Esophagus squamous epithelium (tissue), 5 donors: ENCODE results near the gene RBM20. TPM values are rescaled to one million over a fixed set of nuclear protein-coding genes. Genes with fewer than 3 reads are reported as not detected.
A peak's percentile ranks its signal among the peaks of the same experiment; 100 is the strongest.
"Not testable (repeated sequence)": the region's sequence is repeated elsewhere in the genome, so short reads cannot be mapped to it uniquely, and the experiment has no call there.

Experiments
- DNase-seq: peaks from one replicate; lab custom pipeline; 2025; lab: John Stamatoyannopoulos, UW
- H3K27ac ChIP-seq, 4 donors: fragments of 200-600 bp; sonication (generic); one replicate each; pipeline ENCODE4 v1.5.1; 2016 to 2019; ENCODE audit warnings: mild to moderate bottlenecking in 1 of 4
- H3K27me3 ChIP-seq, 4 donors: fragments of 200-600 bp; sonication (generic); 1 replicate in 3 of 4; 2 replicates in 1 of 4; pipeline versions ENCODE4 v1.5.1 to v1.6.0; 2017 to 2021; ENCODE audit warnings: antibody characterized with exemption in 1 of 4
- H3K36me3 ChIP-seq, 3 donors: fragments of 200-600 bp; sonication (generic); one replicate each; pipeline ENCODE4 v1.5.1; 2016 to 2019
- H3K4me1 ChIP-seq, 3 donors: fragments of 200-600 bp; sonication (generic); one replicate each; pipeline ENCODE4 v1.5.1; 2017 to 2019
- H3K4me3 ChIP-seq, 4 donors: fragments of 200-600 bp; sonication (generic); 1 replicate in 3 of 4; 2 replicates in 1 of 4; pipeline ENCODE4 v1.5.1; 2016 to 2019; ENCODE audit warnings: mild to moderate bottlenecking in 2 of 4, moderate library complexity in 1 of 4
- H3K9me3 ChIP-seq, 3 donors: fragments of 200-600 bp; sonication (generic); one replicate each; pipeline ENCODE4 v1.5.1; 2016 to 2019
- CTCF ChIP-seq, 6 experiments: fragments of 450-650 bp in 4 of 6; fragments of 200-600 bp in 2 of 6; sonication (generic) in 2 of 6; IDR thresholded peaks; one replicate each; pipeline ENCODE4 v1.5.1; 2016 to 2019; ENCODE audit warnings: antibody characterized with exemption in 6 of 6, mild to moderate bottlenecking in 4 of 6, moderate library complexity in 4 of 6
- POLR2A ChIP-seq, 4 donors: fragments of 450-650 bp; IDR thresholded peaks; one replicate each; pipeline ENCODE4 v1.6.1; 2017; ENCODE audit warnings: antibody characterized with exemption in 4 of 4, mild to moderate bottlenecking in 4 of 4, moderate library complexity in 3 of 4
- WGBS, 2 donors: methylation state at CpG; one replicate each; pipeline ENCODE4 v1.1.5; 2018; 5-methylcytosine and 5-hydroxymethylcytosine counted together
- intact Hi-C: fragments of 100-400 bp; cut with DNase I; formaldehyde crosslinking; loops from one replicate; pipeline ENCODE4 v1.15.0; 2022
- total RNA-seq, 4 donors: library from RNA; depleted of rRNA; stranded (reverse); fragments of >200 nt; gene quantifications; one replicate each; pipeline ENCODE4 v1.1.0, GENCODE V29; 2016
- donor health status: DM: yes; HTN: yes; CAD: no.

Gene RBM20
- total RNA-seq, 4 donors from 2014 or later: 2.1 to 10.3 (median 3.7) TPM

- Histone ChIP-seq H3K36me3 (no peaks in the 10 kb centered on the region), H3K27ac (no peak overlapping the region), H3K4me1 (peaks cover 2 to 5% (median 5%) of the 10 kb centered on the region in 3 donors), H3K9me3 (no peaks in the 10 kb centered on the region), H3K27me3 (peaks cover 0 to 27% (median 2%) of the 10 kb centered on the region in 4 donors), H3K4me3 (no peak overlapping the region)
- WGBS, 2 donors: 84 to 88% methylated on average over 3 of the region's 3 CpGs
- intact Hi-C loops: no loop called here
- TF ChIP-seq CTCF (IDR thresholded peaks at IDR 0.05) (no peak), POLR2A (IDR thresholded peaks at IDR 0.05) (no peak)
- no peak for DNase-seq
Measured at GRCh38 chr10:110638319-110638718, 5.8 kb upstream of the RBM20 start.

- H3K36me3 ChIP-seq, DNase-seq, H3K9me3 ChIP-seq, H3K4me3 ChIP-seq, H3K27ac ChIP-seq, intact Hi-C loops: not testable (repeated sequence)
- WGBS, 2 donors: 89 to 91% methylated on average over 6 of the region's 6 CpGs
- peaks cover 9 to 12% (median 11%) of the 10 kb centered on the region in 3 donors for H3K4me1 ChIP-seq
- peaks cover 0 to 35% (median 2%) of the 10 kb centered on the region in 4 donors for H3K27me3 ChIP-seq
Measured at GRCh38 chr10:110639046-110639445, 5.1 kb upstream of the RBM20 start.

- H3K36me3 ChIP-seq, DNase-seq, H3K4me3 ChIP-seq, H3K9me3 ChIP-seq, H3K27ac ChIP-seq, intact Hi-C loops: not testable (repeated sequence)
- peaks cover 0 to 43% (median 7%) of the 10 kb centered on the region in 4 donors for H3K27me3 ChIP-seq
- WGBS, 2 donors: 93 to 96% methylated on average over 3 to 4 of the region's 6 CpGs
- peaks cover 14 to 20% (median 18%) of the 10 kb centered on the region in 3 donors for H3K4me1 ChIP-seq
Measured at GRCh38 chr10:110639858-110640257, 4.3 kb upstream of the RBM20 start.

GRCh38 chr10:110641256-110641655, 2.9 kb upstream of the RBM20 start:
- H3K4me1 ChIP-seq: peaks cover 14 to 22% (median 18%) of the 10 kb centered on the region in 3 donors
- H3K4me3 ChIP-seq: no peak overlapping the region
- TF ChIP-seq CTCF (IDR thresholded peaks at IDR 0.05) (no peak), POLR2A (IDR thresholded peaks at IDR 0.05) (no peak)
- H3K9me3 ChIP-seq: no peaks in the 10 kb centered on the region
- 21 to 23% methylated on average over 5 of the region's 5 CpGs for WGBS, 2 donors
- DNase-seq: no peak
- no peaks in the 10 kb centered on the region for H3K36me3 ChIP-seq
- no peak overlapping the region for H3K27ac ChIP-seq
- H3K27me3 ChIP-seq: peaks cover 0 to 57% (median 13%) of the 10 kb centered on the region in 4 donors
- intact Hi-C loops: no loop called here

GRCh38 chr10:110642204-110643034, 1.7 kb upstream of the RBM20 start:
- Histone ChIP-seq H3K36me3 (no peaks in the 10 kb centered on the region), H3K4me3 (no peak overlapping the region), H3K4me1 (peaks cover 14 to 22% (median 18%) of the 10 kb centered on the region in 3 donors), H3K9me3 (no peaks in the 10 kb centered on the region), H3K27ac (no peak overlapping the region), H3K27me3 (peaks cover 0 to 68% (median 15%) of the 10 kb centered on the region in 4 donors)
- no peak for TF ChIP-seq CTCF (IDR thresholded peaks at IDR 0.05)
- no peak for TF ChIP-seq POLR2A (IDR thresholded peaks at IDR 0.05)
- intact Hi-C loops: no loop called here
- WGBS, 2 donors: 59 to 66% methylated on average over 14 of the region's 14 CpGs
- no peak for DNase-seq

GRCh38 chr10:110643035-110643652, 992 bp upstream of the RBM20 start:
- H3K9me3 ChIP-seq: no peaks in the 10 kb centered on the region
- peaks cover 14 to 22% (median 18%) of the 10 kb centered on the region in 3 donors for H3K4me1 ChIP-seq
- no peak overlapping the region for H3K27ac ChIP-seq
- no peaks in the 10 kb centered on the region for H3K36me3 ChIP-seq
- H3K4me3 ChIP-seq: peak overlapping the region; percentile 35 to 80 (median 50)
- intact Hi-C loops: no loop called here
- TF ChIP-seq CTCF (IDR thresholded peaks at IDR 0.05): no peak
- peaks cover 0 to 76% (median 15%) of the 10 kb centered on the region in 4 donors for H3K27me3 ChIP-seq
- WGBS, 2 donors: 12 to 20% methylated on average over 23 to 34 of the region's 40 CpGs
- DNase-seq: no peak
